Kidney (tissue), 14 donors: ENCODE results near the gene UBL7. TPM values are rescaled to one million over a fixed set of nuclear protein-coding genes. Genes with fewer than 3 reads are reported as not detected.
A peak's percentile ranks its signal among the peaks of the same experiment; 100 is the strongest.

Experiments
- DNase-seq, 5 donors: peaks; one replicate each; pipeline ENCODE4 v3.0.0-alpha.2; 2013 to 2020
- FAIRE-seq: peaks from 2 replicates; lab custom pipeline; 2012; peaks lifted over from hg19 to GRCh38; lab: Jason Lieb, UNC
- H3K27ac ChIP-seq, 2 donors: one replicate each; pipeline ENCODE4 v1.7.0; 2013; ENCODE audit warnings: low read depth in 2 of 2, low read length in 2 of 2, inconsistent platforms in 1 of 2
- H3K27me3 ChIP-seq: one replicate; pipeline ENCODE4 v1.7.1; 2013; ENCODE audit warnings: low read length, inconsistent platforms; ENCODE audit not compliant: control insufficient read depth, insufficient read depth
- H3K36me3 ChIP-seq, 3 donors: one replicate each; pipeline versions ENCODE4 v1.7.0 to v1.7.1; 2013; ENCODE audit warnings: low read length in 3 of 3, control low read depth in 1 of 3, inconsistent platforms in 1 of 3; ENCODE audit not compliant: insufficient read depth in 3 of 3, control insufficient read depth in 2 of 3
- H3K4me1 ChIP-seq, 3 donors: one replicate each; pipeline versions ENCODE4 v1.7.0 to v1.7.1; 2013; ENCODE audit warnings: low read length in 3 of 3, inconsistent platforms in 1 of 3, low read depth in 1 of 3; ENCODE audit not compliant: control insufficient read depth in 2 of 3, insufficient read depth in 2 of 3
- H3K4me3 ChIP-seq, 3 donors: one replicate each; pipeline versions ENCODE4 v1.7.0 to v1.8.1; 2013; ENCODE audit warnings: low read length in 3 of 3, control low read depth in 1 of 3, inconsistent platforms in 1 of 3
- H3K9ac ChIP-seq, 3 donors: one replicate each; pipeline versions ENCODE4 v1.7.0 to v1.7.1; 2013; ENCODE audit warnings: low read length in 3 of 3, control low read depth in 1 of 3, inconsistent platforms in 1 of 3
- H3K9me3 ChIP-seq, 3 donors: one replicate each; pipeline versions ENCODE4 v1.7.0 to v1.7.1; 2013; ENCODE audit warnings: low read length in 3 of 3, control low read depth in 1 of 3, inconsistent platforms in 1 of 3; ENCODE audit not compliant: control insufficient read depth in 2 of 3, insufficient read depth in 1 of 3
- intact Hi-C: fragments of 100-400 bp; cut with DNase I; formaldehyde crosslinking; loops from one replicate; pipeline ENCODE4 v1.11.1; 2022
- polyA plus RNA-seq: library from polyadenylated mRNA; stranded (reverse); fragments of 350-450 nt; fragmentation: Illumina TruSeq; extraction: RNeasy Lipid Tissue Mini Kit (QIAGEN cat#74804); gene quantifications from one replicate; pipeline ENCODE4 v1.2.3, GENCODE V29; 2014; ENCODE audit warnings: low read depth, low replicate concordance; ENCODE audit not compliant: insufficient read depth
- total RNA-seq: library from RNA; stranded (reverse); fragmentation: NEBNext Ultra II Directional; extraction: Animal tissue kit (Norgen Biotek cat#: 25700); gene quantifications from one replicate; pipeline ENCODE4 v1.2.1, GENCODE V29; 2021
- TF ChIP-seq, protein P1 (sequence below): IDR thresholded peaks from 3 replicates; pipeline ENCODE4 v1.5.1; 2012; ENCODE audit warnings: mild to moderate bottlenecking, moderate library complexity, borderline replicate concordance; ENCODE audit not compliant: insufficient read depth; ENCODE audit errors: extremely low read depth
- donor health status: control.
- donor health status: control.
- donor health status: control.
- donor health status: control.
- donor health status: control.
- donor health status: DM: yes; HTN: yes; CAD: no.
- donor health status: Normal renal cell carcinoma (clear cell type).

UBL7 gene
- total and polyA plus RNA-seq, 2 donors from 2014 or later, result 32.9 to 75.8 TPM

DNA sequence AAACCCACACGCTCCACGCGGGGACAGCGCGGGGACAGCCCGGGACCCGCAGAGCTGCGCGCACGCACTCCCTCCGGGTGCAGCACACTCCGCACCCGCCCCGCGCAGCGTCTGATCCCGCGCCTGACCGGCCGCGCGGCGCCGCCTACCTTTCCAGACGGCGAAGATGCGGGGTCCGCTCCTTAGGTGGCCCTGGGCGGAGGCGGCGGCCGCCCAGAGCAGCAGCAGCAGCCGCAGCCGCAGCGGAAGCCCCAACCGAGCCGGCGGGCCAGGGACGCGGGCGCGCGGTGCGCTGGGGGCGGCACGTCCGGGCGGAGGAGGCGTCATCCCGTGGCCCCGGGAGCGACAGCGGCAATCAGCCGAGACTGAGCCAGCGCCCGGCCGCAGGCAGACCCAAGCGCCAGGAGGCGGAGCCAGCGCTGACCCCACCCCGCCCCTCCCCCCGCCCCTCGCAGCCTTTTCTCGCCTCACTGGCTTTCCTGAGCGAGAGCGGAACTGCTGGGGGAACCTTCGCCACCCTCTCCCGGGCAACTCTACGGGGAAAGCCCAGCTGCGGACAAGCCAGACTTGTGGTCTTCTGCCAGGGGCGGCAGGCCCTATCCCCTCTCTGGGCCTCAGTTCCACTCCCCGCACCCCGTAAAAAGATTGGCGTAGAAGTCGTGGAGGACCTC lies 27.2 kb downstream of the UBL7 start, which contains the start of gene SEMA7A:
Gene SEMA7A, minus strand, starts transcription at position 367 of the 671 bp plus-strand sequence. Its CDS starts 40 bp downstream, at position 327.
- DNase-seq (peak; percentile 91 to 96 (median 93)), FAIRE-seq (no peak)
- Histone ChIP-seq H3K9ac (peak within 1 kb of the TSS in 1 of 3 donors; percentile 37), H3K27ac (no peak within 1 kb of the TSS), H3K4me3 (peak within 1 kb of the TSS; percentile 30 to 64 (median 41)), H3K36me3 (no peaks in the 10 kb centered on the region), H3K4me1 (peaks cover 0 to 6% (median 0%) of the 10 kb centered on the region in 3 donors), H3K27me3 (no peaks in the 10 kb centered on the region), H3K9me3 (no peaks in the 10 kb centered on the region)
- intact Hi-C loops, result no loop called here
- TF ChIP-seq, protein P1, sequence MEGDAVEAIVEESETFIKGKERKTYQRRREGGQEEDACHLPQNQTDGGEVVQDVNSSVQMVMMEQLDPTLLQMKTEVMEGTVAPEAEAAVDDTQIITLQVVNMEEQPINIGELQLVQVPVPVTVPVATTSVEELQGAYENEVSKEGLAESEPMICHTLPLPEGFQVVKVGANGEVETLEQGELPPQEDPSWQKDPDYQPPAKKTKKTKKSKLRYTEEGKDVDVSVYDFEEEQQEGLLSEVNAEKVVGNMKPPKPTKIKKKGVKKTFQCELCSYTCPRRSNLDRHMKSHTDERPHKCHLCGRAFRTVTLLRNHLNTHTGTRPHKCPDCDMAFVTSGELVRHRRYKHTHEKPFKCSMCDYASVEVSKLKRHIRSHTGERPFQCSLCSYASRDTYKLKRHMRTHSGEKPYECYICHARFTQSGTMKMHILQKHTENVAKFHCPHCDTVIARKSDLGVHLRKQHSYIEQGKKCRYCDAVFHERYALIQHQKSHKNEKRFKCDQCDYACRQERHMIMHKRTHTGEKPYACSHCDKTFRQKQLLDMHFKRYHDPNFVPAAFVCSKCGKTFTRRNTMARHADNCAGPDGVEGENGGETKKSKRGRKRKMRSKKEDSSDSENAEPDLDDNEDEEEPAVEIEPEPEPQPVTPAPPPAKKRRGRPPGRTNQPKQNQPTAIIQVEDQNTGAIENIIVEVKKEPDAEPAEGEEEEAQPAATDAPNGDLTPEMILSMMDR, result no peak

DNA sequence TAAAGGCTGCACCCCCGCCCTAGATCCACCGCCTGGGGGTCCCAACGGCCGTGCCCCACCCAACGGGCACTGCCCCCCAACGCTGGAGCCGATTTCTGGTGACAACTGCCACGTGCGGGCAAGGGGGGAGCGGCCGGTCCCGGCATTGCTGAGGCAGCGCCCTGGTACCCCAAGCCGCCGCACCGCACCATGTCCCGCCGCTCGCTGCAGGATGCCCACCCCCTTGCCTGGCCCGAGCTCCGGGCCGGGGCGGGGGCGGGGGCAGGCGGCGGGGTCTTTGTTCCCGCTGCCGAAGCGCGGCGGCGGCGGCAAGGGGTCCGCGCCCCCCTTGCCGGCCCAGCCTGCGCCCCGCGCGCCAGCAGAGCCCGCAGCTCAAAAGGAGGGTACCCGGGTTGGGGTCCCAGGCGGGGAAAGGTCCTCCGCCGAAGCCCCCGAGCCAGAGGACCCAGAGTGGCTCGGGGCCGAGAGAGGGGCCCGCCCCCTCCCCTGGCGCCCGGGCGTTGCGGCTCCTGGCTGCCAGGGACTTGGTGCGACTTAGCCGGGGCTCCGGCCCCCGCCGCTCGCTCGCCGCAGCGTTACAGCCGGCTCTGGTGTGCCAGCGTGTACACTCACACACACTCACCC lies 27.9 kb downstream of the UBL7 start:
- Histone ChIP-seq H3K9me3 (no peaks in the 10 kb centered on the region), H3K9ac (no peak overlapping the region), H3K36me3 (no peaks in the 10 kb centered on the region), H3K4me1 (peaks cover 0 to 6% (median 0%) of the 10 kb centered on the region in 3 donors), H3K4me3 (peak overlapping the region in 2 of 3 donors; percentile 26 to 64), H3K27me3 (no peaks in the 10 kb centered on the region), H3K27ac (no peak overlapping the region)
- TF ChIP-seq, protein P1, result no peak
- FAIRE-seq (no peak), DNase-seq (peak in 2 of 5 donors; percentile 66 to 83)
- intact Hi-C loops, result no loop called here

DNA sequence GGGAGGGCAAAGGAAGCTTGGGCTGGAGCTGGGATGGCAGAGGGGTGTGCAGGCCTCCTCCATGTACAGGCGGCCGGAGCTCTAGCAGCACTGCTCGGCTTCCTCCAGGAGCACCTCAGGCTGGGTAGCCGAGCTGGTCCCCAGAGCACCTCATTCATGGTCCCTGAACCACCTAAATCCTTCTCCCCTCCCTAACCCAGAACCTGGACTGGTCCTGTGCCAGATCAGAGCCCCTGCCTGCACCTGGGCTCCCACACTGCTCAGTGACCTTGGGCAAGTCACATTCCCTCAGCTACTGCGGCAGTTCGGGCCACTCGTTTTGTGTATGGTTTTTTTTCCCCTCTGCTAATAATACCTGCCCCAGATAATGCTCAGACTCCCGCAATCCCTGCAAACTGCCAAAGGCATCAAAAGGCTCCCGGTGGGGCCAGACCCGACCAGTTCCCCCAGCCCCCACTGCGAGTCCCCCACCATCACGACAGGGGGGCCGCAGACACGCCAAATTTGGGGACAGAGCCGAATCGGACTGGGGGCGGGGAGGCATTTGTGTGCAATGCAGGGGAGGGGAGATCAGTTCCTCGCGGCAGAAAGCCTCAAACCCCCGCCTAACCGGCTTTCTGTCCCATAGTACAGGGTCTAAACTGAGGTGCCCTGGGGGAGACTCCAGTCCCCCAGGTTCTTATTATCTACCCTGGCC lies 28.5 kb downstream of the UBL7 start:
- Histone ChIP-seq H3K27me3 (no peaks in the 10 kb centered on the region), H3K9me3 (no peaks in the 10 kb centered on the region), H3K4me1 (peaks cover 0 to 6% (median 0%) of the 10 kb centered on the region in 3 donors), H3K9ac (no peak overlapping the region), H3K36me3 (no peaks in the 10 kb centered on the region), H3K27ac (no peak overlapping the region), H3K4me3 (no peak overlapping the region)
- intact Hi-C loops, result no loop called here
- TF ChIP-seq, protein P1, result no peak
- FAIRE-seq (no peak), DNase-seq (peak in 2 of 5 donors; percentile 49 to 54)
